NOMO-1 treated with DMSO at 0.1 percent for 48 hours (cell line): Measurements from ENCODE around the gene PHF20.
A peak's percentile ranks its signal among the peaks of the same experiment; 100 is the strongest.
"Not testable (repeated sequence)": the region's sequence is repeated elsewhere in the genome, so short reads cannot be mapped to it uniquely, and the experiment has no call there.

ENCODE experiments used
- DNase-seq: peaks from one replicate; lab custom pipeline; 2025; ENCODE audit not compliant: unreplicated experiment; lab: John Stamatoyannopoulos, UW

Gene PHF20

GRCh38 chr20:35771689-35772562 lies at the start of gene PHF20:
Gene PHF20, plus strand, starts transcription at chr20:35772015. Its CDS starts 29,508 bp downstream, at chr20:35801523.
- peak; percentile 89 for DNase-seq

- DNase-seq: not testable (repeated sequence)
Measured at GRCh38 chr20:35723275-35723639, 48.6 kb upstream of the PHF20 start.

GRCh38 chr20:35723652-35724320 lies 48.0 kb upstream of the PHF20 start:
- DNase-seq: not testable (repeated sequence)

GRCh38 chr20:35724321-35725230 lies 47.2 kb upstream of the PHF20 start:
- DNase-seq: no peak

DNA sequence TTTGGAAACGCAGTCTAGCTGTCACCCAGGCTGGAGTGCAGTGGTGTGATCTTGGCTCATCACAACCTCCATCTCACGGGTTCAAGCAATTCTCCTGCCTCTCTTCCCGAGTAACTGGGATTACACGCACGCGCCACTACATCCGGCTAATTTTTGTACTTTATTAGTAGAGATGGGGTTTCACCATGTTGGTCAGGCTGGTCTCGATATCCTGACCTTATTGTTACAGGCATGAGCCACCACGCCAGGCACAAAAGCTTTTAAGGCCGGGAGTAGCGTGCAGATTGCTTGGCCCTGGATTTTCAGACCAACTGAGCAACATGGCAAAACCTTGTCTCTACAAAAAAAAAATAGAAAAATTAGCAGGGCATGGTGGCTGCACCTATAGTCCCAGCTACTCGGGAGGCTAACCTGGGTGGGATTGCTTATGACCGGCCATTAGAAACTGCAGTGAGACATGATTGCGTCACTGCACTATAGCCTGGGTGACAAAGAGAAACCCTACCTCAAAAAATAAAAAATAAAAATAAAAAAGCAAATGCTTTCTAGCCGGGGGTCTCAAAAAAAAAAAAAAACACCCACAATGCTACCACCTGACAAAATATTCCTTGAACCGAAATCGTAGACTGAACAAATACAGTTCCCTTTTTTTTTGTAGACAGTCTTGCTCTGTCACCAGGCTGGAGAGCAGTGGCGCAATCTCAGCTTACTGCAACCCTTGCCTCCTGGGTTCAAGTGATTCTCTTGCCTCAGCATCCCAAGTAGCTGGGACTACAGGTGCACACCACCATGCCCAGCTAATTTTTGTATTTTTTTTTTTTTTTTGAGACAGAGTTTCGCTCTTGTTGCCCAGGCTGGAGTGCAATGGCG lies 44.7 kb upstream of the PHF20 start:
- peak; percentile 26 for DNase-seq

DNA sequence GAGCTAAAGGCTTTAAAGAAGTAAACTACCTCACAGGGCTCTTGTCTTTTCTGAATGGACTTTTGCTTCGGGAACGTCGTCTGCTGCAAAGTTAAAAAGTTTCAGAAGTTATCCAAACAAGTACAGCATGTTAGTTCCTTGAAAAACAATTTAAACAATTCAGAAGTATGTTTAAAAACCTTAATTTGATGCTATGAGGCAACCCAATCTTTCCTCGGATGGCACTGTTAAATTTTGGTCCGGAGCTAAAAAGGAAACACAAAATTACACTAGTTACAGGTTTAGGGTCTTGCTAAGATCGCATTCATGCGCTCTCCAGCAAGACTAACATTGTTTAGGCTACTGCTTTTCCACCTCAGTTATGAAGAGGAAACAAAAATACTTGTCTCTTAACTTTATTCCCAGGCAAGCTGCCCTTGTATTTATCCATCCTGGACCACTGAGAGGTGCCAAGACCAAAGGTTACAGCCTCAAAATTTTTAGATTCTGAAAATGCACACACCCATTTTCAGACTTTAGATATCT lies 42.5 kb upstream of the PHF20 start:
- DNase-seq: no peak

DNA sequence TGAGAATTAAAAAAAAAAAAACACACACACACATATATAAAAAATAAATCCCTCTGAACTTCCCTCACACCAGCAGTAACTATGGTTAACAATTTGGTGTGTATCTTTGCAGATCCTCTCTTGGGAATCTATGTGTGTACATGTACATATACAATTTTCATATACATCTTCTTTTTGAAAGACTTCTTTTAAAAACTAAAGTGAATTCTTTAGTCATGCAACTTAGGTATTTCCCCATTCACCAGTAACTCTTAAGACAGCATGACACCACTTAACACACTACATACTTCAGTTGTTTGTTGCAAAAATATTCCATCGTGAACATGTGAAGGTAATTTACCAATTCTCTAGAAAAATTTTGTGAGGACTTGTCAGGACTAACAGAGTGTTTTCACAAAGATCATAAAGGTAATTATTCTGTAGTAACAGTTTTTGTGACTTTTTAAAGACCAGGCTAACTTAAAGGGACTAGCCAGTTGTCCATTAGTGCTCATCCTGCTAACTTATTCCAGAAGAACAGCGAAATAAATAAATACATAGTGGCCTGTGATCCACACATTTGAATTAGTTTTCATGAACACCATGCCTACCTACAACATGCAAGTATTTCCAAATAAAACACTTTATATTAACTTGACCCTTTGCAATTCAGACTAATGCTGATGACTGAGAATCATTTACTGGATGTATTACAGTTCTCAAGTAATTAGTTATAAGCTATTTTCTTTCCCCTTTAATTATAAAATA lies 41.8 kb upstream of the PHF20 start:
- no peak for DNase-seq

DNA sequence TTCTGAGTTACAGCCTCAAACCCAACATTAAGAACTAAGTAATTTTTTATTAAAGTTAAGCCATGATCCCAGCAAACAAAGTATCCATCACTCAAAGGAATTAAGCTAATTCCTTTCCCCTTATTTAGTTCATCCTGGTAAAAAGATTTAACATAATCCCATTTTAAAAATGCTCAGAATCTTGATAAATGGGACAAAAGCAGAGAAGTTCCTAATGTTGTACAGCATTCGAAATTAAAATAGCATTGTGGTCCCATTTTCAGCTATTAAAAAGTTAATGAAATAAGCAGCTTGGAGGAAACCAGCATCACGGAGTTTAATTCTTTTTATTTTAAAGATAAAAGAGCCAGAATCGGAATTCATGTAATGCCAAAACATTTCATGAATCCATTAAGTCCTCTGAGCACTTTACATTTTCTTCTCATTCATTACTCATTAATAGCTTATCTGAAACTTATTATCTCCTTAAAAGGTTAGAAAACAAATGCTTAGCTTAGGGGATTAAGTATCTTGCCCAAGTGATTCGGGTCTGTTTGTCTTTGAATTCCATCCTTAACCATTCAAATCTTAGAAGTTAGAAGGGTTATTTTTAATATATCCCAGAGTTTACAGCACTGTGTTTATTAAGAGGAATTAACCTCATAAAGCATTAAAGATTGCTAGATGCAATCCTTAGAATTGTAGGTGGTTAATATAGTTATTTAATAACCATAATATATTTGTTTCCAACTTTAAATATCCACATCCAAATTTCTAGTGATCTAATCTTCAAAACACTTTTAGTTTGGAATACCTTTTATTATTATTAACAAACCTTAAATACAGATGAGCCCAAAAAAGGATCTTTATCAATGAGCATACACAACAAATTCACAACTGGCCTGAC lies 41.0 kb upstream of the PHF20 start:
- no peak for DNase-seq

GRCh38 chr20:35731469-35731788 lies 40.4 kb upstream of the PHF20 start:
- DNase-seq: no peak

DNA sequence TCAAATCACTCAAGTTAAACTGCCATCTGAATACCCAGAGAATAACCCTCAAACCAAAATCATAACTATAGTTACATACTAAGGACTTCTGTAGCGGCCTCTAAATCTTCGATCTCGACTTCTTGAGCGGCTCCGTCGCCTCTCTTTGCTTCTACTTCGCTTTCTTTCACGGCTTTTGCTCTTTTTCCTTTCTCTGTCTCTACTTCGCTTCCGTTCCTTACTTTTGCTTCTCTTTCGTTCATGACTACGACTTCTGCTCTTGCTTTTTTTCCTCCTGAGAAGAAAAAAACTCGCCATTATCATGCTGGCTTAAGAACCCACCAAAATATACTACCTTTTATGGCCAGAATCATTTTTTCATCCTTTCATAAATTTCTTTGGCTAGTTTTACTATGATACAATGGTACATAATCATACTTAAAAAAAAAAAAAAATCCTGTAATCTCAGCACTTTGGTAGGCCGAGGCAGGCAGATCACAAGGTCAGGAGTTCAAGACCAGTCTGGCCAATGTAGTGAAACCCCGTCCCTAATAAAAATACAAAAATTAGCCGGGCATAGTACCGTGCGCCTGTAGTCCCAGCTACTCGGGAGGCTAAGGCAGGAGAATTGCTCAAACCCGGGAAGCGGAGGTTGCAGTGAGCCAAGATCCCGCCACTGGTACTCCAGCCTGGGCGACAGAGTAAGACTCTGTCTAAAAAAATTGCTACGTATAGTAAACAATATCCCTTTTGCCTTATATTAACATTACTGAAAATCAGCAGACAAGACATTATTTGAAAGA lies 39.8 kb upstream of the PHF20 start:
- no peak for DNase-seq

DNA sequence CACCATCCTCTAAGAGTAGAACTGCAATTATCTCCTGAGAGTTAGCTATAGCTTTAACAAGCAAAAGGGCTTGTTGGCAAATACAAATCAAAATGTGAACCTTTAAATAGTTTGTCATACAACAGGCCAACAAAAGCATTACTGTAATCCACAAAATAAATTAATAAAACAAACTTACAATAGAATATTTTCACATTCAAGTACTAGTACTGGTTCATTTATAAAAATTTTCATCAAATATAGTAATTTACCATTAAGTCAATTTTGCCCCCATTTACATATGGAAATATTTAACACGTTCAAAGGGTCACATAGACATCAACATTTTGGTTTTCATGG lies 39.2 kb upstream of the PHF20 start:
- DNase-seq: no peak

- DNase-seq: no peak
Measured at GRCh38 chr20:35734374-35734773, 37.4 kb upstream of the PHF20 start.

DNA sequence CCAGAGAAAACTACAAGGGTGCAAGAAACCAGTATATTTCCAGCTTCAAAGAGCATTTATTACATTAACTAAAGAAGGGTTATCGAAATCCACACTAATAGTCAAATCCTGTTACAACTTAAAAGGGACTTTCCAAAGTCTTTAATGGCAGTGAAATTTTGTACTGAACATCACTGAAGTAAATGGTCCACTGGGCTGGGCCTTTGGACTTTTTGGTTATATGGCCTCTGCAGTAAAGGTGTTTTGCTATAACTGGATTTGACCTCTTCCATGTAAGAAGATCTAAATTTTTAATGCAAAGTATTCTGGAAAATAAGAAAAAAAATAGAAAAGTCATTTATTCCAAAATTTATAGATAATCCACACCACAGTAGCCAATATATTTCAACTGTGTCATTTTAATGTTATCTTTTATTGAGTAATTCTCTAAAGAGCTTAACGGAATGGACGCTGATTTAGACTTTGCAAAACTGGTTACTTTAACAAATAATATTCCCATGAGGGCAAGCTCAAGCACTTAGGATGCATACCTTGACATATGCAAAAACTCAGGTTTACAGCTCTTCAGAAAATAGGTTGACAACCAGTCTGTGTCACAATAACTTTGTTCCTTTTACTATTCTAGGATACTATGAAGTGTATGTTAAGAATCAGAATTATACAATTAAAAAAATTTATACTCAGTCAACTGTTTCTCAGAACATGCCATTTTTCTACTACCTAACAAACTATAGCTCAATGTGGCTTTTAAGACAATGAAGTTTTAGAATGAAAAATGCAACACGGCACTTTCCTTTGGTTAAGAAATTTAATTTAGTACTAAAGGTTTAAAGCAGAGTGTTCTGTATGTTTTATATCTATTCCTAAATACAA lies 36.8 kb upstream of the PHF20 start:
- no peak for DNase-seq

GRCh38 chr20:35735826-35736470 lies 35.9 kb upstream of the PHF20 start:
- DNase-seq: no peak

DNA sequence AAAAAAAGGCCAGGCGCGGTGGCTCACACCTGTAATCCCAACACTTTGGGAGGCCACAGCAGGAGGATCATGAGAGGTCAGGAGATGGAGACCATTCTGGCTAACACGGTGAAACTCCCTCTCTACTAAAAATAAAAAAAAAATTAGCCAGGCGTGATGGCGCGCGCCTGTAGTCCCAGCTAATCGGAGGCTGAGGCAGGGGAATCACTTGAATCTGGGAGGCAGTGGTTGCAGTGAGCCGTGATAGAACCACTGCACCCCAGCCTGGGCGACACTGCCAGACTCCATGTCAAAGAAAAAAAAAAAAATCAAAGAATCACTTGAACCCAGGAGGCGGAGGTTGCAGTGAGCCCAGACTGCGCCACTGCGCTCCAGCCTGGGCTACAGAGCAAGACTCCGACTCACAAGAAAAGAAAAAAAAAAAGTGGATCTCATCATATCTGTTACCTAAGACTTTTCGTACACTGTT lies 33.9 kb upstream of the PHF20 start:
- no peak for DNase-seq

- no peak for DNase-seq
Measured at GRCh38 chr20:35738410-35739179, 33.2 kb upstream of the PHF20 start.
